Endothelial cell of umbilical vein (primary cell): ENCODE results near the gene TOM1L2. TPM values are rescaled to one million over a fixed set of nuclear protein-coding genes. Genes with fewer than 3 reads are reported as not detected.

Experiments used
- BruUV-seq: library from RNA; stranded (reverse); fragments of 400-500 nt; replicated peaks from 2 replicates; lab custom pipeline; 2021; lab: Mats Ljungman, UMichigan
- CTCF ChIA-PET: fragments of 300-600, 350-600 bp; sonication (Branson Sonifier 250); formaldehyde crosslinking; loops from one replicate; lab custom pipeline; 2021; ENCODE audit warnings: antibody characterized with exemption, inconsistent platforms; lab: Charles Lee
- POLR2A ChIA-PET: fragments of 300-600, 350-600 bp; sonication (Branson Sonifier 250); formaldehyde crosslinking; loops from one replicate; lab custom pipeline; 2021; ENCODE audit warnings: antibody characterized with exemption, inconsistent platforms; lab: Charles Lee
- DNase-seq: peaks from one replicate; pipeline ENCODE4 v3.0.0-alpha.2; 2011; ENCODE audit warnings: low read depth, low spot score
- FAIRE-seq: peaks from 2 replicates; lab custom pipeline; 2011; peaks lifted over from hg19 to GRCh38; lab: Jason Lieb, UNC
- H2AFZ ChIP-seq: 2 replicates; pipeline ENCODE4 v1.6.0; 2012; ENCODE audit warnings: low read depth, low read length, control low read depth, inconsistent platforms
- H3K27ac ChIP-seq: 2 replicates; pipeline ENCODE4 v1.5.1; 2011; ENCODE audit warnings: low read depth, mild to moderate bottlenecking, control low read depth, low read length, moderate library complexity; ENCODE audit not compliant: insufficient read depth
- H3K27me3 ChIP-seq, 2 experiments: 2 replicates each; pipeline versions ENCODE4 v1.6.0 to v1.6.1; 2011; ENCODE audit warnings: low read length in 2 of 2, mixed read lengths in 1 of 2; ENCODE audit not compliant: control insufficient read depth in 2 of 2, insufficient read depth in 2 of 2
- H3K36me3 ChIP-seq, 2 experiments: 2 replicates in 1 of 2; 3 replicates in 1 of 2; pipeline ENCODE4 v1.5.1; 2011; ENCODE audit warnings: low read length in 2 of 2, mild to moderate bottlenecking in 1 of 2, moderate library complexity in 1 of 2; ENCODE audit not compliant: control insufficient read depth in 2 of 2, insufficient read depth in 2 of 2; ENCODE audit errors: extremely low read depth in 1 of 2
- H3K4me1 ChIP-seq: 3 replicates; pipeline ENCODE4 v1.5.1; 2011; ENCODE audit warnings: mild to moderate bottlenecking, low read length; ENCODE audit not compliant: control insufficient read depth, insufficient read depth; ENCODE audit errors: extremely low read depth
- H3K4me2 ChIP-seq: 2 replicates; pipeline ENCODE4 v1.6.1; 2011; ENCODE audit warnings: low read length, control low read depth, mixed read lengths; ENCODE audit not compliant: insufficient read depth
- H3K4me3 ChIP-seq, 3 experiments: fragments of 200-600 bp in 1 of 3; sonication (generic), shearing (Covaris generic) in 1 of 3; replicated peaks in 1 of 3; 2 replicates each; pipeline ENCODE4 v1.5.1; 2011 to 2016; ENCODE audit warnings: control low read depth in 3 of 3, low read length in 3 of 3, mild to moderate bottlenecking in 2 of 3, inconsistent platforms in 1 of 3, low read depth in 1 of 3, moderate library complexity in 1 of 3; ENCODE audit not compliant: insufficient read depth in 1 of 3
- H3K79me2 ChIP-seq: 2 replicates; pipeline ENCODE4 v1.6.0; 2012; ENCODE audit warnings: low read length, inconsistent platforms; ENCODE audit not compliant: control insufficient read depth, insufficient read depth
- H3K9ac ChIP-seq: replicated peaks from 2 replicates; pipeline ENCODE3; 2011; ENCODE audit warnings: low read length, control low read depth; ENCODE audit not compliant: insufficient read depth; ENCODE audit errors: extremely low read depth
- H3K9me1 ChIP-seq: replicated peaks from 3 replicates; pipeline ENCODE4 v1.6.0; 2011; ENCODE audit warnings: mild to moderate bottlenecking, low read length; ENCODE audit not compliant: control insufficient read depth, insufficient read depth; ENCODE audit errors: extremely low read depth
- H3K9me3 ChIP-seq: replicated peaks from 2 replicates; pipeline ENCODE4 v1.5.1; 2012; ENCODE audit warnings: low read length, inconsistent platforms; ENCODE audit not compliant: control insufficient read depth, insufficient read depth
- H4K20me1 ChIP-seq: replicated peaks from 2 replicates; pipeline ENCODE3; 2011; ENCODE audit warnings: mild to moderate bottlenecking, low read length; ENCODE audit not compliant: control insufficient read depth, insufficient read depth; ENCODE audit errors: extremely low read depth
- EZH2 ChIP-seq: IDR thresholded peaks from 2 replicates; pipeline ENCODE4 v1.6.1; 2012; ENCODE audit warnings: borderline replicate concordance, low read depth, mild to moderate bottlenecking, moderate library complexity, low read length, inconsistent platforms; ENCODE audit not compliant: severe bottlenecking
- FOS ChIP-seq: IDR thresholded peaks from 2 replicates; pipeline ENCODE4 v1.6.1; 2011; ENCODE audit warnings: mild to moderate bottlenecking, low read length, moderate library complexity, borderline replicate concordance; ENCODE audit not compliant: insufficient read depth
- GATA2 ChIP-seq: IDR thresholded peaks from 2 replicates; pipeline ENCODE4 v1.7.0; 2011; ENCODE audit warnings: low read depth, mild to moderate bottlenecking, moderate library complexity, mixed read lengths, low read length; ENCODE audit not compliant: insufficient read length, insufficient read depth
- JUN ChIP-seq: IDR thresholded peaks from 2 replicates; pipeline ENCODE4 v1.6.1; 2011; ENCODE audit warnings: borderline replicate concordance, low read depth; ENCODE audit not compliant: insufficient read length, insufficient read depth
- MYC ChIP-seq: IDR thresholded peaks from one replicate; pipeline ENCODE4 v1.6.1; 2011; ENCODE audit warnings: mild to moderate bottlenecking, low read depth, low read length
- POLR2A ChIP-seq: IDR thresholded peaks from 2 replicates; pipeline ENCODE4 v1.6.1; 2012; ENCODE audit warnings: low read depth, mild to moderate bottlenecking, control low read depth, low read length
- POLR2AphosphoS5 ChIP-seq: IDR thresholded peaks from 2 replicates; pipeline ENCODE4 v1.6.1; 2012; ENCODE audit warnings: low read depth, mild to moderate bottlenecking, control low read depth, low read length, moderate library complexity; ENCODE audit not compliant: insufficient read depth
- dilution Hi-C: fragments of 300-500 bp; cut with MboI; formaldehyde crosslinking; loops from one replicate; pipeline ENCODE4 v1.15.0; 2019; ENCODE audit warnings: low sequenced_read_pairs; ENCODE audit not compliant: extremely low pct_ligation_motif_present
- intact Hi-C: fragments of 100-400 bp; cut with micrococcal nuclease; formaldehyde crosslinking; loops from one replicate; pipeline ENCODE4 v1.10.0; 2022
- polyA plus RNA-seq, 4 experiments: library from polyadenylated mRNA; depleted of rRNA in 3 of 4; stranded (reverse) in 3 of 4; unstranded in 1 of 4; fragments of >200 nt; gene quantifications; 2 replicates each; pipeline versions ENCODE4 v1.2.1 to v1.2.3, GENCODE V29; 2011 to 2012; ENCODE audit warnings: missing spikeins in 1 of 4
- total RNA-seq: library from RNA; stranded (reverse); gene quantifications from 2 replicates; pipeline ENCODE4 v1.2.3, GENCODE V29; 2021
- TF ChIP-seq, protein P1 (sequence below), 2 donors: IDR thresholded peaks; 1 replicate in 1 of 2; 2 replicates in 1 of 2; pipeline ENCODE4 v1.5.1; 2011; ENCODE audit warnings: low read length in 2 of 2, mild to moderate bottlenecking in 2 of 2, moderate library complexity in 2 of 2, control low read depth in 1 of 2, inconsistent platforms in 1 of 2, low read depth in 1 of 2; ENCODE audit not compliant: insufficient read depth in 1 of 2; ENCODE audit errors: extremely low read depth in 1 of 2
- TF ChIP-seq, protein P2 (sequence below): IDR thresholded peaks from 2 replicates; pipeline ENCODE4 v1.6.1; 2011; ENCODE audit not compliant: insufficient read depth, insufficient read length

TOM1L2 gene
- total and polyA plus RNA-seq, 2 donors (not counting 3 experiments of a cell fraction or from before 2014, with no cell fraction given): 31.7 to 37.6 TPM

DNA sequence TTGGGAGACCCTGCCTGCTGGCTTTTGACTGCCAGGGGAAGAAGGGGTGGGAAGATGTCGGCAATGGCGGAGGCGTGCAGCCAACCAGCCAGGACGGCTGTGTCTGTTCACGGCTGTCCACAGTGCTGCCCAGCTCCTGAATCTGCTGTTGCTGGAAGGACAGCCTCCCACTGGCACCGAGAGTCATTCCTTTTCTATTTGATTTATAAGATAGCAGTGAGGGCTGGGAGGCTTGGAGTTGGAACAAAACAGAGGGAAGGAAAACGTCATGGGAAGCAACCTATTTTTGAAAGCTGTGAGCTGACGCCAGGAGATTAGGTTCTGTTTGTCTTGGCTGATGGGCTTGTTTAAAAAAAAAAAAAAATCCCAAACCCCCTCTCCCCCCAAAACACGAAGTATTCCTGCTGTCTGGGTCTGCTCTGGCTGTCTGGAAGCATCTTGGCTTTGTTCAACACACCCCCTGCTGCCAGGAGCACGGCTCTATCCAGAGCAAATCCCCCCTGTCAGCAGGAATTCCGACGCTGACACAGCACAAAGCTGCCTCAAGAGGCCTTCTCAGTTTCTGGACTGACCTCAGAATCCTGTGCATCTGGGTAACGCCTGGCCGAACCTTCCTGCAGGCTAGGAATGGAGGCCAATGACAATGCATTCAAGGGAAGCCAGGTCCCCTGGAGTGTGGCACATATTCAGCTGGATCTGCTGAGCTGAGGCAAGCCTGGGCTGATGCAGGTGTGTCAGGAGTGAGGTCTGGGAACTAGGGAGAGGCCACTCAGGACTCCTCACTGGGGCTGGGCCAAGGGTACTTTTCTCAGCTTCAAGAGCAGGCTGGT is 94.5 kb downstream of the TOM1L2 start:
- FAIRE-seq: peak; percentile 96
- no peaks in the 10 kb centered on the region for H3K79me2 ChIP-seq
- POLR2A ChIA-PET: no interaction called here
- H3K4me3 ChIP-seq: peak overlapping the region in 1 of 3 experiments; percentile 4
- no peaks in the 10 kb centered on the region for H3K9me1 ChIP-seq
- CTCF ChIA-PET: interaction anchor here (0.8 to 2.7 kb wide), 15 partner anchors 8 to 236 kb away, joined by 3 to 24 read pairs (median 4); no protein-coding TSS in a partner anchor
- intact Hi-C loops: loop anchor here (5.0 kb wide), 3 partner anchors 45 to 195 kb away; partner anchors contain the start of gene RAI1
- H3K4me1 ChIP-seq: peaks cover 29% of the 10 kb centered on the region
- H3K36me3 ChIP-seq: peaks cover 0 to 5% of the 10 kb centered on the region in 2 experiments
- dilution Hi-C loops: loop anchor here (25.0 kb wide), 1 partner anchor 160 kb away; the partner anchor contains the start of genes ATPAF2 and GID4
- H2AFZ ChIP-seq: peak overlapping the region; percentile 7
- no peaks in the 10 kb centered on the region for H3K27me3 ChIP-seq
- peak overlapping the region; percentile 35 for H3K9ac ChIP-seq
- TF ChIP-seq, protein P1, sequence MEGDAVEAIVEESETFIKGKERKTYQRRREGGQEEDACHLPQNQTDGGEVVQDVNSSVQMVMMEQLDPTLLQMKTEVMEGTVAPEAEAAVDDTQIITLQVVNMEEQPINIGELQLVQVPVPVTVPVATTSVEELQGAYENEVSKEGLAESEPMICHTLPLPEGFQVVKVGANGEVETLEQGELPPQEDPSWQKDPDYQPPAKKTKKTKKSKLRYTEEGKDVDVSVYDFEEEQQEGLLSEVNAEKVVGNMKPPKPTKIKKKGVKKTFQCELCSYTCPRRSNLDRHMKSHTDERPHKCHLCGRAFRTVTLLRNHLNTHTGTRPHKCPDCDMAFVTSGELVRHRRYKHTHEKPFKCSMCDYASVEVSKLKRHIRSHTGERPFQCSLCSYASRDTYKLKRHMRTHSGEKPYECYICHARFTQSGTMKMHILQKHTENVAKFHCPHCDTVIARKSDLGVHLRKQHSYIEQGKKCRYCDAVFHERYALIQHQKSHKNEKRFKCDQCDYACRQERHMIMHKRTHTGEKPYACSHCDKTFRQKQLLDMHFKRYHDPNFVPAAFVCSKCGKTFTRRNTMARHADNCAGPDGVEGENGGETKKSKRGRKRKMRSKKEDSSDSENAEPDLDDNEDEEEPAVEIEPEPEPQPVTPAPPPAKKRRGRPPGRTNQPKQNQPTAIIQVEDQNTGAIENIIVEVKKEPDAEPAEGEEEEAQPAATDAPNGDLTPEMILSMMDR (IDR thresholded peaks at IDR 0.05; ENCODE audit: extremely low read depth in 1 of 2, insufficient read depth in 1 of 2, low read depth in 1 of 2, low read length in 2 of 2): peak in 1 of 2 donors; percentile 23
- no peak for TF ChIP-seq MYC
- peak; percentile 3 for TF ChIP-seq JUN
- TF ChIP-seq FOS: no peak
- TF ChIP-seq POLR2A: peak; percentile 20
- peak; percentile 77 for TF ChIP-seq GATA2
- TF ChIP-seq, protein P2, sequence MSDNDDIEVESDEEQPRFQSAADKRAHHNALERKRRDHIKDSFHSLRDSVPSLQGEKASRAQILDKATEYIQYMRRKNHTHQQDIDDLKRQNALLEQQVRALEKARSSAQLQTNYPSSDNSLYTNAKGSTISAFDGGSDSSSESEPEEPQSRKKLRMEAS: no peak
- TF ChIP-seq POLR2AphosphoS5: peak; percentile 35
- TF ChIP-seq EZH2: no peak
- peak overlapping the region; percentile 81 for H3K27ac ChIP-seq
- peak; percentile 98 for DNase-seq
- no TSS peak for BruUV-seq
- no peaks in the 10 kb centered on the region for H3K9me3 ChIP-seq
- peak overlapping the region; percentile 37 for H3K4me2 ChIP-seq
- no peaks in the 10 kb centered on the region for H4K20me1 ChIP-seq
